ENCODE measurements around the gene OPCML. TPM values are rescaled to one million over a fixed set of nuclear protein-coding genes. Genes with fewer than 3 reads are reported as not detected.

The OPCML gene
- total and polyA plus RNA-seq, 12 donors: under 0.01 to 1.2 (median 0.39) TPM

GRCh38 chr11:133123366-133123765 is 408.9 kb downstream of the OPCML start:
- intact Hi-C loops (cut with DNase I): no loop called here
- Histone ChIP-seq H3K27ac (no peak overlapping the region), H3K9me3 (no peaks in the 10 kb centered on the region), H3K27me3 (peaks cover 0 to 22% (median 9%) of the 10 kb centered on the region in 7 donors), H3K4me1 (peaks cover 0 to 18% (median 5%) of the 10 kb centered on the region in 9 donors), H3K36me3 (no peaks in the 10 kb centered on the region), H3K4me3 (no peak overlapping the region)
- 65 to 77% methylated on average over 7 of the region's 7 CpGs for WGBS, 2 donors
- ATAC-seq: no peak
- DNase-seq: no peak
- TF ChIP-seq CTCF (IDR thresholded peaks at IDR 0.05): no peak

- no peaks in the 10 kb centered on the region for H3K9me3 ChIP-seq
- H3K4me1 ChIP-seq: peaks cover 0 to 26% (median 7%) of the 10 kb centered on the region in 9 donors
- TF ChIP-seq CTCF (IDR thresholded peaks at IDR 0.05): no peak
- ATAC-seq (no peak), DNase-seq (no peak)
- intact Hi-C loops (cut with DNase I): no loop called here
- no peaks in the 10 kb centered on the region for H3K36me3 ChIP-seq
- H3K27ac ChIP-seq: no peak overlapping the region
- H3K4me3 ChIP-seq: no peak overlapping the region
- peaks cover 0 to 15% (median 7%) of the 10 kb centered on the region in 7 donors for H3K27me3 ChIP-seq
- WGBS, 2 donors: 25 to 36% methylated on average over 3 of the region's 3 CpGs
These were observed 410.0 kb downstream of the OPCML start for GRCh38 chr11:133122256-133122655.

- DNase-seq (peak; percentile 14 to 60), ATAC-seq (peak; percentile 83 to 99 (median 92))
- H3K27me3 ChIP-seq: peaks cover 0 to 4% (median 0%) of the 10 kb centered on the region in 7 donors
- no peaks in the 10 kb centered on the region for H3K9me3 ChIP-seq
- H3K4me3 ChIP-seq: no peak overlapping the region
- no peak for TF ChIP-seq CTCF (IDR thresholded peaks at IDR 0.05)
- intact Hi-C loops (cut with DNase I): no loop called here
- 32 to 44% methylated on average over 7 of the region's 7 CpGs for WGBS, 2 donors
- H3K36me3 ChIP-seq: no peaks in the 10 kb centered on the region
- peaks cover 0 to 26% (median 7%) of the 10 kb centered on the region in 9 donors for H3K4me1 ChIP-seq
- peak overlapping the region in 9 of 10 donors; percentile 36 to 79 (median 65) for H3K27ac ChIP-seq
These were observed 413.6 kb downstream of the OPCML start for GRCh38 chr11:133118563-133119268.

GRCh38 chr11:133115099-133115498 is 417.2 kb downstream of the OPCML start:
- no peaks in the 10 kb centered on the region for H3K9me3 ChIP-seq
- WGBS, 2 donors: 78 to 83% methylated on average over 7 of the region's 7 CpGs
- peak; percentile 12 to 55 for DNase-seq
- H3K4me3 ChIP-seq: no peak overlapping the region
- intact Hi-C loops (cut with DNase I): no loop called here
- peak in 3 of 8 donors; percentile 66 to 81 (median 72) for ATAC-seq
- H3K27me3 ChIP-seq: no peaks in the 10 kb centered on the region
- H3K36me3 ChIP-seq: no peaks in the 10 kb centered on the region
- TF ChIP-seq CTCF (IDR thresholded peaks at IDR 0.05): no peak
- no peak overlapping the region for H3K27ac ChIP-seq
- peaks cover 0 to 26% (median 6%) of the 10 kb centered on the region in 9 donors for H3K4me1 ChIP-seq
